Activated T-cell treated with anti-CD3 and anti-CD28 coated beads for 1 hour (primary cell): ENCODE measurements around the gene SYNPO.

Experiments used
- DNase-seq: peaks from one replicate; pipeline ENCODE4 v3.0.0-alpha.2; 2020; ENCODE audit warnings: low read depth

SYNPO gene

GRCh38 chr5:150640311-150641005, at the start of gene SYNPO:
Gene SYNPO, plus strand, starts transcription at chr5:150640660. Its CDS starts 7,616 bp downstream, at chr5:150648276.
- DNase-seq: no peak

GRCh38 chr5:150590979-150591695, 49.3 kb upstream of the SYNPO start:
- DNase-seq: no peak

GRCh38 chr5:150593593-150593992, 46.9 kb upstream of the SYNPO start:
- no peak for DNase-seq

- no peak for DNase-seq
These were observed 46.5 kb upstream of the SYNPO start for GRCh38 chr5:150593996-150594395.

GRCh38 chr5:150595466-150596031, 44.9 kb upstream of the SYNPO start:
- no peak for DNase-seq

GRCh38 chr5:150596313-150596712, 44.1 kb upstream of the SYNPO start:
- DNase-seq: no peak

- DNase-seq: no peak
These were observed 43.6 kb upstream of the SYNPO start for GRCh38 chr5:150596826-150597225.

GRCh38 chr5:150598006-150598405, 42.5 kb upstream of the SYNPO start:
- DNase-seq: no peak

- no peak for DNase-seq
These were observed 41.6 kb upstream of the SYNPO start for GRCh38 chr5:150598821-150599273.

GRCh38 chr5:150599281-150599680, 41.2 kb upstream of the SYNPO start:
- DNase-seq: no peak

GRCh38 chr5:150599917-150600511, 40.4 kb upstream of the SYNPO start:
- DNase-seq: no peak

- DNase-seq: no peak
These were observed 39.6 kb upstream of the SYNPO start for GRCh38 chr5:150600616-150601490.

GRCh38 chr5:150601491-150602345, 38.7 kb upstream of the SYNPO start:
- DNase-seq: no peak

GRCh38 chr5:150603052-150603451, 37.4 kb upstream of the SYNPO start:
- no peak for DNase-seq

GRCh38 chr5:150603491-150603890, 37.0 kb upstream of the SYNPO start:
- DNase-seq: no peak

- no peak for DNase-seq
These were observed 36.5 kb upstream of the SYNPO start for GRCh38 chr5:150604010-150604409.

GRCh38 chr5:150604894-150605440, 35.5 kb upstream of the SYNPO start:
- DNase-seq: no peak

GRCh38 chr5:150605546-150605945, 34.9 kb upstream of the SYNPO start:
- no peak for DNase-seq

- no peak for DNase-seq
These were observed 34.0 kb upstream of the SYNPO start for GRCh38 chr5:150606476-150606875.

GRCh38 chr5:150607105-150607504, 33.4 kb upstream of the SYNPO start:
- no peak for DNase-seq

GRCh38 chr5:150607991-150608390, 32.5 kb upstream of the SYNPO start:
- no peak for DNase-seq
